GM15510 (cell line): ENCODE results near the gene CA12.

Source experiments
- POLR2A ChIP-seq: IDR thresholded peaks from 3 replicates; pipeline ENCODE4 v1.6.1; 2011; ENCODE audit warnings: borderline replicate concordance; ENCODE audit not compliant: insufficient read length; ENCODE audit errors: extremely low read depth

Gene CA12

GRCh38 chr15:63389902-63390670 is 8.4 kb upstream of the CA12 start:
- TF ChIP-seq POLR2A, result no peak

GRCh38 chr15:63388511-63388910 is 6.9 kb upstream of the CA12 start:
- TF ChIP-seq POLR2A, result no peak

DNA sequence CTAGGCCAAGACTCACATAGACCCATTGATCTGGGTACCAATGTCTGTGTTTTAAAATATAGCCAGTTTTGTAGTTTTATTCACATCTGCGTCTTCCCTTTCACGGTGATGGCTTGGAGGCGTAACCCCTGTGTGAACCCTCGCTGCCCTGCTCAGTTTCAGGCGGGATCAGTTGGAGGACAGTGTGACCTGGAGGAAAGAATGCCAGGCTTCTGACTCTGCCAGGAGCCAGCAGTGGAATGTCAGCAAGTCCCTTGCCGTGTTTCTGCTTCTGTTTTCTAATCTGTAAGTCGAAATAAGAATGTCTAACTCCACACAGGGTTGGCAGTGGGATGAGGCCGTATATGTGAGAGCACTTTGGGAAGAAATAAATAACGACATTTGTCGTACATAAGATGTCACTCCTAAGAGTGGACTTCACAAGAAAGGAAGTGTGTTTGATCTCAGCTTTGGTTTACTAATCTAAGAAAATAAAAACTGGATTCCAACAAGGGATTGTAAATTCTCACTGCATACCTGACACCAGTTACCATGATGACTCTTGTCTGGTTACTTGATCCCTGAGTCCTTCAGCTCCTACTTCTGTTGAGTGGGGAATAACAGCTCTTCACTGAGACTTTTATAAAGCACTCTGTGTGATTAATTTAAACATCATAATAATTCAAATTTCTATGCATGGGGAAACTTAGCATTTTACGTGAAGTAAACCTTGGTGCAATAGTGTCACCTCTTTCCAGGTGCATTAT is 6.3 kb upstream of the CA12 start:
- no peak for TF ChIP-seq POLR2A

DNA sequence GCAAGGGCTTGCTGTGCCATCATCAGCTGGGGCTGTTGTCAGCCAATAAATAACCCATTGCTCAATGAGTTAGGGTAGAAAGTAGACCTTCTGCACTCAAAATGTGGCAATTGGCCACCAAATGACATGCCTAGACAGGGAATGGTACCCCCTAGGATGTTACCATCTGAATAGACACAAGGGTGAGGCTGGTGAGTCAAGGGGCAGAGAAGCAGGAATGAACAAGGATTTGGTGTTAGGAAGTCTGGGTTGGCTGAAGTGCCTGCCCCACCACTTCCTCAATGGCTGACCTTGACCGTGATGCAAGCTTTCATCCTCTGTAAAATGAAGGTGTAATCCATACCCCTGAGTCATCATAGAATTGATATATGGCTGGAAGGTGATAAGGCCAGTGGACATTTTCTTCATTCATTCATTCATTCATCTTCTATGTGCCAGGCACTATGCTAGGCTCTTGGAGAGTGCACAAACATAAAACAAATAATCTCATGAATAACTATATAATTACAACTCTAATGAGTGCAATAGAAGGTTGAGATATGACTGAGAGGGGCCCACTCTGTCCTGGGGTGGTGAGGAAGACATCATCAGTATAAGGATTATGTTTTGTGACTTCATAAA is 4.4 kb upstream of the CA12 start:
- no peak for TF ChIP-seq POLR2A

DNA sequence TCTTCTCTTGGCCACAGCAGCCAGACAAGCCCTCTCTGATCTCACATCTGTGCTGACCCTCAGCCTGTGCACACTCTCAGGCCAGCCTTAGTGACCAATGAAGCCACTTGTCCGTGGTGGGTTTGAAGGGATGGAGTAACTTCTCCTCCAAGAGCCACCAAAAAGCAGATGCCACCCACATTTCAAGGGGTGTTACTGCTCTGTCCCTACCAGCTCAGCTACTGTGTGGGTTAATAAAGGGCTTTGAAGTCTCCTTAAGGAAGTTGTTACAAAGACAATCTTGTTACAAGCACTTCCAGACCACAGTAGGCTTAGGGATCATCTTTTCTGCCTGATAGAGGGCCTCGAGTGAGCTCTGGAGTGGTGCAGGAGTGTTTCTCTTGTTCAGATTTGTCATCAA is 3.3 kb upstream of the CA12 start:
- no peak for TF ChIP-seq POLR2A

GRCh38 chr15:63382966-63383710 is 1.5 kb upstream of the CA12 start:
- no peak for TF ChIP-seq POLR2A

GRCh38 chr15:63380808-63381282 is 801 bp downstream of the CA12 start:
- TF ChIP-seq POLR2A, result no peak

DNA sequence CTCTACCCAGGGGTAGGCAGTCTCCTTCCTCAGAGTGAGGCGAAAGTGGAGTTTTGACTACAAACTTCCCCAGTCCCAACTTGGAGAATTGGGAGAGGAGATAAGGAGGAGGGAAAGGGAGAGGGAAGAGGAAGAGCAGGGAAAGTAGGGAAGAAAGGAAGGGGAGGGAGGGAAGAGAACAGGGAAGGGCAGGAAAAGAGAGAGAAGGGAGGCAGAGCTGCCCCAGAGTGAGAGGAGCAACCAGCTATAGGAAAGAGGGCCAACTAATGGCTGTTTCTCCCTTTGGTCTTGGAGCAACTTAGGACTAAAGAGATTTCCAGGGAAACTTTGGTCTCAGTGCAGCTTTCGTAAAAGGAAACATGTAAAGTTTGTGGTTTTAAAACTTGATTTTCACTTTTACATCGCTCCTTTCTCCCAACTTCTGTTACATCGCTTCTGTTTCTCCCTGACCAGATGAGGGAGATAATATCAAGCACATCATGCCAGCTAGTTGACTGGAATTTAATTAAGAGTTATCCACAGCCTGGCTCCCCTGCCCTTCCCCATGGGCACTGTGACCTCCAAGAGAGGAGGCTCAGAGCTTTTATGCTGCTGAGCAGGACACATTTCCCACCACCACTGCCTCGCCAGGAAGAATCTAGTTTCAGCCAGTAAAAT is 1.4 kb downstream of the CA12 start:
- TF ChIP-seq POLR2A, result no peak

GRCh38 chr15:63379492-63380150 is 2.0 kb downstream of the CA12 start:
- TF ChIP-seq POLR2A, result no peak

DNA sequence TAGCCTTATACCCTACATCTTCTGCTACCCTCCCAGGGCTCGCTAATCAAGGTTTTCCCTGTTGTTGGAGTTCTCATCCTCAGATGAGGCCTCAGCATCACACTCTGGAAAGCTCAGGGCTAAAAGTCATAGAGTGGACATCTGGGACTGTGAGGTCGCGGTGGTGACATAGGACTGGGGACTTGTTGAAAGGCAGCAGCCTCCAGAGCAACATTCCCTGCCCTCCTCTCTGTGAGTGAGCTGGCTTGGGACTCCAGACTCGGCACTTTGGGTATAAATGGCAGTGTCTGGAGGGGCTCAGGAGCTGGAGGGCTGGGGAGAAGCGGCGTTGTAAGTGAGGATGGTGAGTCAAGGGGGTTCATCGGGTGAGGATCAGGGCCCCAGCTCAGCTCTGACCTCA is 2.7 kb downstream of the CA12 start:
- TF ChIP-seq POLR2A, result no peak

GRCh38 chr15:63374686-63375520 is 6.7 kb downstream of the CA12 start:
- no peak for TF ChIP-seq POLR2A

DNA sequence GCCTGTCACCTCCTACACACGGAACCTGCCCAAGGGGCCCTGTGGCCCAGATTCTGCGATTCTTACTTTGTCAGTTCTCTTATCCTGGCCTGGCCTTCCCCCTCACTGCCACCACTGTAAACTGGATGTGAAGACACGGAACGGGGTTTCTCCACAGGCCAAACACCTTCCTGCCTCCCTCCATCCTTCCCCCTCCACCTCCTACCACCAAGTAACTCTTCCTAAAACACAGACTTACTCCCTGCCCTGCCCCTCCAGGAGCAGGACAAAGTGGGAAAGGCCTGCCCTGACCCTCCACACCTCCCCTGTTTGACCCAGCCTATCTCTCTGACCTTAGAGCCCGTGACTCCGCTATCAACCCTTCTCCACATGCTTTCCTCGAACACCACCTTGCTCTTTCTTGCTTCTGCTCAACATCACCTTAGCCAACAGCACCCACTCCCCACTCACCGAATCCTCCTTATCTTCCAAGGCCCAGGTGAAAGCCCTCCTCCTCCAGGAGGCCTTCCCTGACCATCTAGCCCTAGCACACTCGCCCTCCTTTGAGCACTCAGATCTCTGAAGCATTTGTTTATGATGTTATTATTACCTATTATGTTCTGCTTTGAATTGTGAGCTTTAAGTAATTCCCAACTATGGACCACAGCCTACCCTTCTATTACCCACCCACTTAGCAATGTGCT is 7.6 kb downstream of the CA12 start:
- no peak for TF ChIP-seq POLR2A
